GM10266 (cell line): ENCODE measurements around the gene OPHN1.
A peak's percentile ranks its signal among the peaks of the same experiment; 100 is the strongest.

ENCODE experiments used
- DNase-seq: peaks from one replicate; pipeline ENCODE4 v3.0.0; 2012; ENCODE audit errors: extremely low spot score
- TF ChIP-seq, protein P1 (sequence below): IDR thresholded peaks from 2 replicates; pipeline ENCODE4 v1.5.1; 2012; ENCODE audit warnings: mild to moderate bottlenecking, low read depth; ENCODE audit not compliant: control insufficient read depth, insufficient read depth; ENCODE audit errors: missing control alignments

OPHN1 gene

DNA sequence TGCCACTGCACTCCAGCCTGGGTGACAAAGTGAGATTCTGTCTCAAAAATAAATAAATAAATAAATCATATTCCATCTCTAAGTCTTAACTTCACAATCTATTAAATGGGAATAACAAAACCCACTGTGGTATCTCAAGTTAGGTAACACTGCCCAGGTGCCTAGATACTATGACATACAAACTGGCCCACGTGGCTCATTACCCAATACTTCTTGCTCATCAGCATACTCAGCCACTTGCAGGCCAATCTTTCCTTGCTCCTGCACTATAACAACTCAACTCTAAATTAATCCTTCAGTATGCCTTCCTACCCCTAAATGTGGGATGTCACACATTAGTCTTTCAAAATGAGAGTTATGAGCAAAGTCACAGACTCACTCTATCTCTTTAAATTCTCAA, 230.1 kb downstream of the OPHN1 start:
- TF ChIP-seq, protein P1, sequence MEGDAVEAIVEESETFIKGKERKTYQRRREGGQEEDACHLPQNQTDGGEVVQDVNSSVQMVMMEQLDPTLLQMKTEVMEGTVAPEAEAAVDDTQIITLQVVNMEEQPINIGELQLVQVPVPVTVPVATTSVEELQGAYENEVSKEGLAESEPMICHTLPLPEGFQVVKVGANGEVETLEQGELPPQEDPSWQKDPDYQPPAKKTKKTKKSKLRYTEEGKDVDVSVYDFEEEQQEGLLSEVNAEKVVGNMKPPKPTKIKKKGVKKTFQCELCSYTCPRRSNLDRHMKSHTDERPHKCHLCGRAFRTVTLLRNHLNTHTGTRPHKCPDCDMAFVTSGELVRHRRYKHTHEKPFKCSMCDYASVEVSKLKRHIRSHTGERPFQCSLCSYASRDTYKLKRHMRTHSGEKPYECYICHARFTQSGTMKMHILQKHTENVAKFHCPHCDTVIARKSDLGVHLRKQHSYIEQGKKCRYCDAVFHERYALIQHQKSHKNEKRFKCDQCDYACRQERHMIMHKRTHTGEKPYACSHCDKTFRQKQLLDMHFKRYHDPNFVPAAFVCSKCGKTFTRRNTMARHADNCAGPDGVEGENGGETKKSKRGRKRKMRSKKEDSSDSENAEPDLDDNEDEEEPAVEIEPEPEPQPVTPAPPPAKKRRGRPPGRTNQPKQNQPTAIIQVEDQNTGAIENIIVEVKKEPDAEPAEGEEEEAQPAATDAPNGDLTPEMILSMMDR: no peak
- DNase-seq: no peak

- TF ChIP-seq, protein P1: no peak
- DNase-seq: no peak
Observed at GRCh38 chrX:68199062-68199848, 234.0 kb downstream of the OPHN1 start.

- DNase-seq: peak; percentile 19
- TF ChIP-seq, protein P1: peak; percentile 48
Observed at GRCh38 chrX:68196939-68197791, 236.1 kb downstream of the OPHN1 start.

GRCh38 chrX:68195561-68195960, 237.7 kb downstream of the OPHN1 start:
- DNase-seq: no peak
- TF ChIP-seq, protein P1: no peak

GRCh38 chrX:68193786-68194185, 239.5 kb downstream of the OPHN1 start:
- DNase-seq: no peak

GRCh38 chrX:68193234-68193633, 240.1 kb downstream of the OPHN1 start:
- TF ChIP-seq, protein P1: no peak
- no peak for DNase-seq

More at GRCh38 chrX:68193786-68194185, 239.5 kb downstream of the OPHN1 start:
- TF ChIP-seq, protein P1: no peak
